Activated CD4-positive, alpha-beta T cell treated with anti-CD3 and anti-CD28 coated beads, Interleukin-2, amount 50 U/mL, for 16 hours (primary cell): ENCODE results near the gene COL16A1.
A peak's percentile ranks its signal among the peaks of the same experiment; 100 is the strongest.

Experiments used
- DNase-seq: peaks from one replicate; pipeline ENCODE4 v3.0.0-alpha.2; 2020

The COL16A1 gene

GRCh38 chr1:31645274-31645568, 58.6 kb downstream of the COL16A1 start:
- no peak for DNase-seq

GRCh38 chr1:31644560-31645273, 59.1 kb downstream of the COL16A1 start, which contains the start of gene PEF1:
Gene PEF1, minus strand, starts transcription at chr1:31644876. Its CDS starts 12 bp downstream, at chr1:31644864.
- peak; percentile 99 for DNase-seq

- DNase-seq: peak; percentile 80
Observed at GRCh38 chr1:31643976-31644559, 59.7 kb downstream of the COL16A1 start.

- no peak for DNase-seq
Observed at GRCh38 chr1:31642897-31643296, 60.9 kb downstream of the COL16A1 start.

- no peak for DNase-seq
Observed at GRCh38 chr1:31642366-31642765, 61.5 kb downstream of the COL16A1 start.

GRCh38 chr1:31640964-31641363, 62.9 kb downstream of the COL16A1 start:
- DNase-seq: no peak

- DNase-seq: no peak
Observed at GRCh38 chr1:31640179-31640578, 63.6 kb downstream of the COL16A1 start.

GRCh38 chr1:31639543-31639942, 64.3 kb downstream of the COL16A1 start:
- no peak for DNase-seq

GRCh38 chr1:31637915-31638673, 65.7 kb downstream of the COL16A1 start:
- DNase-seq: no peak

- DNase-seq: peak; percentile 39
Observed at GRCh38 chr1:31633117-31633516, 70.7 kb downstream of the COL16A1 start.

GRCh38 chr1:31632649-31633048, 71.2 kb downstream of the COL16A1 start:
- DNase-seq: no peak

GRCh38 chr1:31628931-31629556, 74.8 kb downstream of the COL16A1 start:
- DNase-seq: no peak

- no peak for DNase-seq
Observed at GRCh38 chr1:31627930-31628559, 75.8 kb downstream of the COL16A1 start.

- no peak for DNase-seq
Observed at GRCh38 chr1:31627301-31627929, 76.4 kb downstream of the COL16A1 start.

GRCh38 chr1:31626223-31627207, 77.3 kb downstream of the COL16A1 start:
- DNase-seq: no peak

- no peak for DNase-seq
Observed at GRCh38 chr1:31625561-31626222, 78.1 kb downstream of the COL16A1 start.

GRCh38 chr1:31624731-31625514, 78.9 kb downstream of the COL16A1 start:
- DNase-seq: no peak

- no peak for DNase-seq
Observed at GRCh38 chr1:31624309-31624708, 79.5 kb downstream of the COL16A1 start.

- no peak for DNase-seq
Observed at GRCh38 chr1:31623365-31623764, 80.5 kb downstream of the COL16A1 start.
